ENCODE measurements around the gene NALCN.

NALCN gene

DNA sequence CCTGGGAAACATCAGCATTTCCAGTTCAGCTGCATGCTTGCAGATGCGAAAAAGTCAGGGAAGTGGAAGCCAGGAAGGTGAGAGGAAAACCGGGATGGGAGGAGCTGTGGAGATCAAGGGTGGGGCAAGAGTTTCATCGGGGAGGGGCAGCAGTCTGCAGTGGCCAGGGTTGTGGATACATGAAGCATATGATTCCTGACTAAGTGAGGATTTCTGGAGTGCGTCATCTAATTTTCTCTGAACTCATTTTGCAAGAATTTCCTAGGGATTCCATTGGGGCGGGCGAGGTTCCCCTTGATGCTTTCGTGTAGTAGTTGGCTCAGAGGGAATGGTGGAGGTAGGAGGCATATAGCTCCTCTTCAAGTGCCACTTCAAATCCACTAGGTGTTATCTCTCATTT is 397.6 kb downstream of the NALCN start:
- no peak for DNase-seq

- DNase-seq: no peak
Observed at GRCh38 chr13:101017123-101017872, 399.0 kb downstream of the NALCN start.

GRCh38 chr13:101016475-101016874 is 399.8 kb downstream of the NALCN start:
- no peak for DNase-seq

- DNase-seq: no peak
Observed at GRCh38 chr13:101013245-101013644, 403.1 kb downstream of the NALCN start.

GRCh38 chr13:101010100-101010499 is 406.2 kb downstream of the NALCN start:
- no peak for DNase-seq

DNA sequence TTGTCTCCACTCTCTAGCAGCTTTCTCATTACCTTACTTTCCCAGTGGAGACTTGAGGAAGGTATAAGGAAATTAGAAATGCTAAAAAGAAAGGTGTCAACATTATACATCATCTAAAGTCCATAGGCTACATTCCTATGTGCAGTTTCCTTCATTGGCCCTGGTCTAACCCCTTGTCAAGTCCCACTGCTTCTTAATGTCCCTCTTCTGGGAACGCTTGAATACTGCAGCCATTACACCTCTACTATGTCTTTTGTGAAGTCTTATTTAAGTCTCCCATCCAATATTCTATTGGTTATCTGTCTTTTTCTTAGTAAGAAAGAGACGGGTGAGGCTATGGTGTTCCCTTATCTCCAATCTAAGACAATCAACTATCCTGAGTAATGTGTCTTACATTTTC is 409.1 kb downstream of the NALCN start:
- DNase-seq: no peak
